B cell (primary cell): ENCODE results near the gene KRT14. TPM values are rescaled to one million over a fixed set of nuclear protein-coding genes. Genes with fewer than 3 reads are reported as not detected.

Experiments
- ATAC-seq: fragments of 200-7000 bp; cut with Tn5 transposase; one replicate; pipeline ENCODE4 v1.10.0; 2021; ENCODE audit warnings: low read depth, mild to moderate bottlenecking, moderate number of reproducible peaks, moderate library complexity
- CTCF ChIA-PET: fragments of 350-600 bp; sonication (Branson Sonifier 250); formaldehyde crosslinking; loops from one replicate; lab custom pipeline; 2021; ENCODE audit warnings: antibody characterized with exemption, inconsistent platforms; lab: Charles Lee
- POLR2A ChIA-PET: fragments of 350-600 bp; sonication (Branson Sonifier 250); formaldehyde crosslinking; loops from one replicate; lab custom pipeline; 2021; ENCODE audit warnings: antibody characterized with exemption; lab: Charles Lee
- DNase-seq: peaks from one replicate; pipeline ENCODE4 v3.0.0; 2013
- H2AFZ ChIP-seq: 2 replicates; pipeline ENCODE4 v1.6.1; 2012; ENCODE audit warnings: mild to moderate bottlenecking, low read depth, low read length; ENCODE audit not compliant: insufficient read depth, poor library complexity, severe bottlenecking
- H3K27ac ChIP-seq, 2 donors: 1 replicate in 1 of 2; 2 replicates in 1 of 2; pipeline ENCODE4 v1.5.1; 2012 to 2013; ENCODE audit warnings: low read length in 2 of 2, mild to moderate bottlenecking in 2 of 2, moderate library complexity in 1 of 2
- H3K27me3 ChIP-seq, 4 experiments: fragments of 200-600 bp in 1 of 4; sonication (generic) in 1 of 4; replicated peaks in 1 of 4; 1 replicate in 2 of 4; 2 replicates in 2 of 4; pipeline versions ENCODE4 v1.6.1 to v1.7.0; 2013 to 2016; ENCODE audit warnings: low read length in 3 of 4, mild to moderate bottlenecking in 2 of 4, mixed read lengths in 1 of 4, moderate library complexity in 1 of 4; ENCODE audit not compliant: insufficient read depth in 4 of 4, control insufficient read depth in 3 of 4; ENCODE audit errors: control extremely low read depth in 1 of 4
- H3K36me3 ChIP-seq, 2 experiments: replicated peaks in 1 of 2; 1 replicate in 1 of 2; 2 replicates in 1 of 2; pipeline versions ENCODE4 v1.6.1 to v1.7.1; 2013; ENCODE audit warnings: low read length in 1 of 2; ENCODE audit not compliant: insufficient read depth in 2 of 2, control insufficient read depth in 1 of 2; ENCODE audit errors: control extremely low read depth in 1 of 2, extremely low read depth in 1 of 2
- H3K4me1 ChIP-seq, 2 donors: fragments of 200-600 bp in 1 of 2; sonication (generic) in 1 of 2; 1 replicate in 1 of 2; 2 replicates in 1 of 2; pipeline versions ENCODE4 v1.5.1 to v1.6.1; 2013 to 2017; ENCODE audit warnings: low read length in 2 of 2; ENCODE audit not compliant: control insufficient read depth in 2 of 2, insufficient read depth in 2 of 2
- H3K4me2 ChIP-seq: replicated peaks from 2 replicates; pipeline ENCODE3; 2012; ENCODE audit warnings: mild to moderate bottlenecking, low read depth, low read length; ENCODE audit not compliant: poor library complexity, severe bottlenecking
- H3K4me3 ChIP-seq, 5 experiments: fragments of 200-600 bp in 1 of 5; sonication (generic) in 1 of 5; 1 replicate in 3 of 5; 2 replicates in 2 of 5; pipeline versions ENCODE4 v1.5.1 to v1.7.0; 2011 to 2016; ENCODE audit warnings: low read length in 4 of 5, mild to moderate bottlenecking in 4 of 5, low read depth in 2 of 5, control low read depth in 1 of 5, moderate library complexity in 1 of 5; ENCODE audit not compliant: insufficient read depth in 1 of 5; ENCODE audit errors: control extremely low read depth in 1 of 5, extremely low read depth in 1 of 5
- H3K79me2 ChIP-seq: fragments of 200-600 bp; sonication (generic); one replicate; pipeline ENCODE4 v1.6.0; 2016; ENCODE audit warnings: low read length; ENCODE audit not compliant: control insufficient read depth, insufficient read depth
- H3K9ac ChIP-seq: fragments of 200-600 bp; sonication (generic); 2 replicates; pipeline ENCODE4 v1.6.1; 2017; ENCODE audit warnings: mild to moderate bottlenecking, low read length, moderate library complexity
- H3K9me3 ChIP-seq, 3 donors: one replicate each; pipeline versions ENCODE4 v1.6.1 to v1.7.1; 2013; ENCODE audit warnings: low read length in 2 of 3; ENCODE audit not compliant: control insufficient read depth in 2 of 3, insufficient read depth in 1 of 3; ENCODE audit errors: control extremely low read depth in 1 of 3
- H4K20me1 ChIP-seq: 2 replicates; pipeline ENCODE4 v1.6.0; 2012; ENCODE audit warnings: mild to moderate bottlenecking, low read length; ENCODE audit not compliant: insufficient read depth, control insufficient read depth, poor library complexity, severe bottlenecking
- H3K27ac Mint-ChIP-seq: one replicate; pipeline ENCODE4 v1.8.0; 2021; ENCODE audit warnings: mixed read lengths
- H3K27me3 Mint-ChIP-seq: one replicate; pipeline ENCODE4 v1.8.0; 2021; ENCODE audit warnings: mixed read lengths
- H3K4me1 Mint-ChIP-seq: one replicate; pipeline ENCODE4 v1.8.0; 2021; ENCODE audit warnings: mixed read lengths
- H3K4me3 Mint-ChIP-seq: one replicate; pipeline ENCODE4 v1.8.0; 2021; ENCODE audit warnings: mixed read lengths
- H3K9me3 Mint-ChIP-seq: one replicate; pipeline ENCODE4 v1.8.0; 2022; ENCODE audit warnings: mixed read lengths; ENCODE audit not compliant: insufficient read depth
- EZH2 ChIP-seq: IDR thresholded peaks from 2 replicates; pipeline ENCODE4 v1.6.1; 2012; ENCODE audit warnings: borderline replicate concordance, low read depth, mild to moderate bottlenecking, moderate library complexity, low read length; ENCODE audit not compliant: insufficient read depth, poor library complexity, severe bottlenecking
- WGBS: methylation state at CpG from one replicate; pipeline ENCODE4 v1.1.5; 2013; ENCODE audit warnings: missing lambda C conversion rate; ENCODE audit not compliant: insufficient coverage; 5-methylcytosine and 5-hydroxymethylcytosine counted together
- intact Hi-C: fragments of 100-400 bp; cut with micrococcal nuclease; formaldehyde crosslinking; loops from one replicate; pipeline ENCODE4 v1.10.0; 2022
- polyA plus RNA-seq: library from polyadenylated mRNA; depleted of rRNA; stranded (reverse); fragments of >200 nt; gene quantifications from 2 replicates; pipeline ENCODE4 v1.2.3, GENCODE V29; 2012
- total RNA-seq, 2 donors: library from RNA; stranded (reverse); fragments of 120-200 nt in 1 of 2; gene quantifications; 1 replicate in 1 of 2; 2 replicates in 1 of 2; pipeline versions ENCODE4 v1.2.3 to v1.2.4, GENCODE V29; 2013 to 2022
- TF ChIP-seq, protein P1 (sequence below): fragments of 200-600 bp; IDR thresholded peaks from one replicate; pipeline ENCODE4 v1.8.0; 2022; ENCODE audit warnings: antibody characterized with exemption, mild to moderate bottlenecking

The KRT14 gene
- total and polyA plus RNA-seq, 2 donors (not counting 1 experiment from before 2014, with no cell fraction given), result not detected

DNA sequence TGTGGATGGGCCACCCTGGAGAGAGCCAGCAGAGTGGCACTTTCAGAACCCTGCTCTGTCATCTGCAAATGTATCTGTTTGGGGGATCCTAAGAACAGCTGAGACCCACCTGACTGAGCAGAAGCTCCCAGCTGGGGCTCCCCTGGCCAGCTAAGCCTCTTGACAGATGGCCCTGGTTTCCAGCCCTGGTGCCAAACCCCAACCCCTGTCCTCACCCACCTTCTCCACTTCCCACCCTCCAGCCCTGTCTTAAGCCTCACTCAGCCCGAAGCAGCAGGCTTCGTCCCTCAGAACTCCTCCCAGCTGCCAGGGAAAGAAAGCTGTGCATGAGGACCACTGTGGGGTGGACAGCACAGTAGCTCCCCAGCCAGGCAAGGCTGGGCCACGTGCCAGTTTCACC, 11.4 kb downstream of the KRT14 start:
- no peak for ATAC-seq
- ChIA-PET CTCF (no interaction called here), POLR2A (no interaction called here)
- TF ChIP-seq, protein P1, sequence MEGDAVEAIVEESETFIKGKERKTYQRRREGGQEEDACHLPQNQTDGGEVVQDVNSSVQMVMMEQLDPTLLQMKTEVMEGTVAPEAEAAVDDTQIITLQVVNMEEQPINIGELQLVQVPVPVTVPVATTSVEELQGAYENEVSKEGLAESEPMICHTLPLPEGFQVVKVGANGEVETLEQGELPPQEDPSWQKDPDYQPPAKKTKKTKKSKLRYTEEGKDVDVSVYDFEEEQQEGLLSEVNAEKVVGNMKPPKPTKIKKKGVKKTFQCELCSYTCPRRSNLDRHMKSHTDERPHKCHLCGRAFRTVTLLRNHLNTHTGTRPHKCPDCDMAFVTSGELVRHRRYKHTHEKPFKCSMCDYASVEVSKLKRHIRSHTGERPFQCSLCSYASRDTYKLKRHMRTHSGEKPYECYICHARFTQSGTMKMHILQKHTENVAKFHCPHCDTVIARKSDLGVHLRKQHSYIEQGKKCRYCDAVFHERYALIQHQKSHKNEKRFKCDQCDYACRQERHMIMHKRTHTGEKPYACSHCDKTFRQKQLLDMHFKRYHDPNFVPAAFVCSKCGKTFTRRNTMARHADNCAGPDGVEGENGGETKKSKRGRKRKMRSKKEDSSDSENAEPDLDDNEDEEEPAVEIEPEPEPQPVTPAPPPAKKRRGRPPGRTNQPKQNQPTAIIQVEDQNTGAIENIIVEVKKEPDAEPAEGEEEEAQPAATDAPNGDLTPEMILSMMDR, result no peak
- no peak for TF ChIP-seq EZH2
- Histone ChIP-seq H3K9me3 (peaks cover 0 to 5% (median 0%) of the 10 kb centered on the region in 3 donors), H3K79me2 (no peaks in the 10 kb centered on the region), H3K4me3 (no peak overlapping the region), H4K20me1 (no peaks in the 10 kb centered on the region), H3K36me3 (no peaks in the 10 kb centered on the region), H3K9ac (no peak overlapping the region), H3K4me1 (no peaks in the 10 kb centered on the region), H3K4me2 (no peak overlapping the region), H3K27me3 (peaks cover 0 to 48% (median 8%) of the 10 kb centered on the region in 4 experiments), H3K27ac (no peak overlapping the region), H2AFZ (no peak overlapping the region)
- Mint-ChIP-seq H3K9me3 (no peaks in the 10 kb centered on the region), H3K4me1 (no peaks in the 10 kb centered on the region), H3K27me3 (peaks cover 45% of the 10 kb centered on the region), H3K27ac (no peak overlapping the region), H3K4me3 (no peak overlapping the region)
- no peak for DNase-seq
- 85% methylated on average over 3 of the region's 3 CpGs for WGBS
- intact Hi-C loops, result no loop called here

DNA sequence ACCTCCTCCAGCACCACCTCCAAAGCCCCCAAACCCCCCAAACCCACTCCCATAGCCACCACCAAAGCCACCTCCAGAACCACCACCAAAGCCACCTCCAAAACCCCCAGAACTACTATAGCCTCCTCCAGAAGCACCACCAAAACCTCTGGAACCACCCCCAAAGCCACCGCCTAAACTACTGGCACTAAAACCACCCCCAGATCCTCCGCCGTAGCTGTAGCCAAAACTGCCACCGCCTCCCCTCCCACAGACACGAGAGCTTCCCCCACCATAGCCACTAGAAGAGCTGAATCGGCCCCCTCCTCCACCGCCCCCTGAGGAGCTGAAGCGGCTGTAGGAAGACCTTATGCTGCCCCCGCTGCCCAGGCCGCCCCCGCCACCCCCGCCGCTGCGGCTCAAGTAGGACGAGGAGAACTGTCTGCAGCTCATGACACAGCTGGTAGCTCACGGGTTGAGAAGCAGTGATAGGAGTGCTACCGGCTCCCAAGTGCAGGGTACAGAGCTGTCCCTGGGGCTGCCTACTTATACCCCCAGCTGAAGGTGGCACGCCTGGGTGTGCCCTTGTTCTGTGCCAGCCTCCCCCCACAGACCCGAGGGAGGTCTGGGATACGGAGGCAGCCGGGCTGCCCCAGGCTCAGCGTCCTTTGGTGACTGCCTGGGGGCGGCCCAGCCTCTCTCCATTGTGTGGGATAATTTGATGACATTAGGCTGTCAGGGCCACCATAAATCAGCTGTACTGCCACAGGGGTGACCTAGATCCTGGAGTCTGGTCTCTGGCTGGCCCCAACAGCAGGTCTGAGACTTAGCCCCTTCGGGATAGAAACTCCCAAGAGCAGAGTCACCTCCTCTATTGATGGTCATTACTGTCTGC, 14.9 kb downstream of the KRT14 start, which contains the start of gene KRT9:
TSS of gene KRT9 (minus strand) at position 499 of the 874 bp plus-strand sequence. CDS start at position 432, 67 bp downstream.
- Mint-ChIP-seq H3K4me3 (no peak within 1 kb of the TSS), H3K4me1 (peaks cover 7% of the 10 kb centered on the region), H3K9me3 (peaks cover 7% of the 10 kb centered on the region), H3K27me3 (peaks cover 22% of the 10 kb centered on the region), H3K27ac (no peak within 1 kb of the TSS)
- WGBS, result 72% methylated on average over 16 of the region's 24 CpGs
- no peak within 1 kb of the TSS for H3K9ac ChIP-seq
- intact Hi-C loops, result no loop called here
- H3K79me2 ChIP-seq, result no peaks in the 10 kb centered on the region
- H3K4me2 ChIP-seq, result no peak within 1 kb of the TSS
- H4K20me1 ChIP-seq, result no peaks in the 10 kb centered on the region
- ChIA-PET POLR2A (no interaction called here), CTCF (no interaction called here)
- H3K4me3 ChIP-seq, result no peak within 1 kb of the TSS
- peaks cover 0 to 36% (median 3%) of the 10 kb centered on the region in 4 experiments for H3K27me3 ChIP-seq
- no peak for ATAC-seq
- H3K36me3 ChIP-seq, result no peaks in the 10 kb centered on the region
- DNase-seq, result no peak
- H3K27ac ChIP-seq, result no peak within 1 kb of the TSS
- no peak for TF ChIP-seq EZH2
- TF ChIP-seq, protein P1, result no peak
- no peak within 1 kb of the TSS for H2AFZ ChIP-seq
- H3K4me1 ChIP-seq, result no peaks in the 10 kb centered on the region
- peaks cover 0 to 18% (median 9%) of the 10 kb centered on the region in 3 donors for H3K9me3 ChIP-seq
